Activated CD4-positive, alpha-beta memory T cell treated with anti-CD3 and anti-CD28 coated beads for 36 hours (primary cell): ENCODE data around the gene PDCD1LG2. TPM values are rescaled to one million over a fixed set of nuclear protein-coding genes. Genes with fewer than 3 reads are reported as not detected.
"Not testable (repeated sequence)": the region's sequence is repeated elsewhere in the genome, so short reads cannot be mapped to it uniquely, and the experiment has no call there.

ENCODE experiments used
- CTCF ChIA-PET: fragments of 350-600 bp; sonication (Branson Sonifier 250); formaldehyde crosslinking; loops from one replicate; lab custom pipeline; 2021; ENCODE audit warnings: antibody characterized with exemption, inconsistent platforms; lab: Charles Lee
- POLR2A ChIA-PET: fragments of 350-600 bp; sonication (Branson Sonifier 250); formaldehyde crosslinking; loops from one replicate; lab custom pipeline; 2021; ENCODE audit warnings: antibody characterized with exemption; lab: Charles Lee
- DNase-seq: peaks from one replicate; pipeline ENCODE4 v3.0.0-alpha.2; 2020
- H3K27ac Mint-ChIP-seq: one replicate; pipeline ENCODE4 v1.8.0; 2021; ENCODE audit warnings: mixed read lengths
- H3K27me3 Mint-ChIP-seq: one replicate; pipeline ENCODE4 v1.8.0; 2021; ENCODE audit warnings: mixed read lengths
- H3K36me3 Mint-ChIP-seq: one replicate; pipeline ENCODE4 v1.8.0; 2021; ENCODE audit warnings: mixed read lengths
- H3K4me1 Mint-ChIP-seq: one replicate; pipeline ENCODE4 v1.8.0; 2021; ENCODE audit warnings: low read depth, mixed read lengths
- H3K4me3 Mint-ChIP-seq: one replicate; pipeline ENCODE4 v1.8.0; 2021; ENCODE audit warnings: mild to moderate bottlenecking, mixed read lengths
- H3K9me3 Mint-ChIP-seq: one replicate; pipeline ENCODE4 v1.8.0; 2021; ENCODE audit warnings: mixed read lengths
- intact Hi-C: fragments of 100-400 bp; cut with micrococcal nuclease; formaldehyde crosslinking; loops from one replicate; pipeline ENCODE4 v1.15.1; 2023
- total RNA-seq, 2 experiments: library from RNA; stranded (reverse); gene quantifications; one replicate each; pipeline ENCODE4 v1.2.3, GENCODE V29; 2021

PDCD1LG2 gene
- total RNA-seq, 2 experiments from 2014 or later, result 0.73 to 0.83 TPM

DNA sequence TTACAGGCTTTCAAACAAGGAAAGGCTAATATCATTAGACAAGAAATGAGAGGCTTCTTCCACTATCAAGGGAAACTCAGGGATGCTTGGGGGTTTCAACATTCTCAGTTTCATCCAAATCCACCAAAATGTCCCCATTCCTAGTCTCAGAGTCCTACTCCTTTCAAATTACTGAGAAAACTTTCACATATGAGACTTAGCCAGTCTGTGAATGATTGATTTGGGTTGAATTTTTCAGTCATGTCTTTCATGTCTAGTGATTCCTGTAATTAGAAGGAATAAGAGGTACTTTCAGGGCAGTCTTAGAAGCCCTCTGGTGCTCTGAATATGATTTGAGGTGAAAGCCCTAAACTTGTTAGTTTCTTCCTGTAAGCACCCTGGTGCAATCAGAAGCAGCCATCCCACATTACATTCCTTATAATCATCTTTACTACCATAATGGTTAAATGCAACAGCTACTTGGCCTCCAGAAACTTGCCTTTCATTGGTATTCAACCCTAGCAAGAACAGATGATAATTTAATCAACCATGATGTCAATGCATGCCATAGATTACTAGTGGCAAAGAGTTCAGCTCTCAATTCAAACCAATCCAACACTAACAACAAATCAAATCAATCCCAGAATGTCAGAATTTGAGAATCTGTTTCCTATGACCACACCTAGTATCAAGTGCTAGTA lies 67.8 kb downstream of the PDCD1LG2 start:
- no peak overlapping the region for H3K27ac Mint-ChIP-seq

DNA sequence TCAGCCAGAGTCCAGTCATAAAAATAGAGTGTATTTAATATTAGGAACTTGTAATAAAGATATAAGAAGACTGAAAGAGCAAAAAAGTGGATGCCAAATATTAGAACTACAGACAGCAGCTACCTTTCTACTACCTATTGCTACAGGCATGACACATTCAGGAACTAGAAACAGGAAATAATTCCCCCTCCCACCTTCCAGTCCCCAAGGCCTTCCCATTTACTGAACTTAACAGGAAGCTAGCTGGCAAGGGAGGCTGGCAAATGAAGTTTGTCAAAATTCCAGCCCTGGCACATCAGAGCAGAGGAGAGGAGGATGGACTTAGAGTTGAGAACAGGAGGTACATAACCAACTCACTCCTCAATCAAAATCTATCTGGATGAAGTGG lies 68.4 kb downstream of the PDCD1LG2 start:
- intact Hi-C loops, result loop anchor here (1.0 to 5.0 kb wide), 2 partner anchors 11 to 36 kb away; no protein-coding TSS in a partner anchor
- no peak for DNase-seq
- Mint-ChIP-seq H3K27me3 (no peaks in the 10 kb centered on the region), H3K36me3 (peaks cover 2% of the 10 kb centered on the region), H3K4me1 (peaks cover 47% of the 10 kb centered on the region), H3K27ac (no peak overlapping the region), H3K4me3 (no peak overlapping the region), H3K9me3 (peaks cover 4% of the 10 kb centered on the region)
- ChIA-PET CTCF (interaction anchor here (0.8 kb wide), 1 partner anchor 19 kb away, joined by 3 read pairs; no protein-coding TSS in a partner anchor), POLR2A (interaction anchor here (0.9 to 2.0 kb wide), 2 partner anchors 35 to 120 kb away, joined by 3 to 5 read pairs; no protein-coding TSS in a partner anchor)

More for the DNA sequence above, 67.8 kb downstream of the PDCD1LG2 start:
- ChIA-PET POLR2A (interaction anchor here (0.9 to 2.0 kb wide), 2 partner anchors 34 to 119 kb away, joined by 3 to 5 read pairs; no protein-coding TSS in a partner anchor), CTCF (interaction anchor here (0.8 kb wide), 1 partner anchor 19 kb away, joined by 3 read pairs; no protein-coding TSS in a partner anchor)
- H3K9me3 Mint-ChIP-seq, result peaks cover 4% of the 10 kb centered on the region
- H3K27me3 Mint-ChIP-seq, result no peaks in the 10 kb centered on the region
- peaks cover 42% of the 10 kb centered on the region for H3K4me1 Mint-ChIP-seq
- intact Hi-C loops, result loop anchor here (5.0 kb wide), 1 partner anchor 36 kb away; no protein-coding TSS in a partner anchor
- no peak for DNase-seq
- H3K4me3 Mint-ChIP-seq, result no peak overlapping the region
- H3K36me3 Mint-ChIP-seq, result peaks cover 2% of the 10 kb centered on the region

DNA sequence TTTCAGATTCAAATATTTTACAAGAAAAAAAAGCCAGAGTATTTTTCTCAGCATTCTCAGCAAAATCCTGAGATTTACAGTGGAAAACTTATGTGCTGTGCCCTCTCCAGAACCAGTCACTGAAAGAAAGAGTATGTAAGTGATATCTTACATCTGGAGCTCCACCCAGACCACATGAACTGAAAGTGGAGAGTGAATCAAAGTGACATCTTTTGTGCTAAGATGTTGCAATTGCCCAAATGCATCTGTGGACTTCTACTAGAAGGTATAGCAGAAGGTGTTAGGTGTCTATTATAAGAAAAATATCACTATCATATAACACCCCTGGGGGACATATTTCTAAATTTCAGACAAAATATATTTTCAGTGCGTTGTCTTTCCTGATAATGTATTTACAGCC lies 69.5 kb downstream of the PDCD1LG2 start:
- intact Hi-C loops, result loop anchor here (1.0 to 10.0 kb wide), 4 partner anchors 13 to 835 kb away; partner anchors contain the start of genes AK3 and RLN2

DNA sequence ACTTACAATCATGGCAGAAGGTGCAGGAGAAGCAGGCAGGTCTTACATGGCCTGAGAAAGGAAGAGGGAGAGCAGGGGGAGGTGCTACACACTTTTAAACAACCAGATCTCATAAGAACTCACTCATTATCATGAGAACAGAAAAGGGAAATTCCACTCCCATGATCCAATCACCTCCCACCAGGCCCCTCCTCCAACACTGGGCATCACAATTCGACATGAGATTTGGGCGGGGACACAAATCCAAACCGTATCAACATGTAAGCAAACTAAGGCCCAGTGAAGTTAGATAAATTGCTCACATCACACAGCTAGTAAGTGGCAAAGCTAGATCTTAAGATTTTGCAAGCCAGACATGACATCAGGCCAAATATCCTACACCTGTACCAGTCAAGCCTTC lies 70.3 kb downstream of the PDCD1LG2 start:
- CTCF ChIA-PET, result interaction anchor here (1.1 to 2.3 kb wide), 2 partner anchors 9 to 394 kb away, joined by 3 to 6 read pairs; no protein-coding TSS in a partner anchor
- Mint-ChIP-seq H3K4me3 (no peak overlapping the region), H3K27me3 (no peaks in the 10 kb centered on the region), H3K36me3 (no peaks in the 10 kb centered on the region), H3K27ac (no peak overlapping the region), H3K9me3 (peaks cover 4% of the 10 kb centered on the region), H3K4me1 (peaks cover 51% of the 10 kb centered on the region)
- intact Hi-C loops, result loop anchor here (10.0 kb wide), 2 partner anchors 276 to 836 kb away; partner anchors contain the start of genes AK3 and RLN2
- no peak for DNase-seq
- POLR2A ChIA-PET, result no interaction called here

More for the DNA sequence above, 69.5 kb downstream of the PDCD1LG2 start:
- no peak for DNase-seq
- H3K27me3 Mint-ChIP-seq, result no peaks in the 10 kb centered on the region
- CTCF ChIA-PET, result interaction anchor here (0.6 to 2.3 kb wide), 2 partner anchors 10 to 406 kb away, joined by 3 to 6 read pairs; no protein-coding TSS in a partner anchor
- peaks cover 4% of the 10 kb centered on the region for H3K9me3 Mint-ChIP-seq
- H3K4me1 Mint-ChIP-seq, result peaks cover 47% of the 10 kb centered on the region
- peaks cover 2% of the 10 kb centered on the region for H3K36me3 Mint-ChIP-seq
- no peak overlapping the region for H3K4me3 Mint-ChIP-seq
- H3K27ac Mint-ChIP-seq, result no peak overlapping the region
- POLR2A ChIA-PET, result interaction anchor here (2.0 kb wide), 1 partner anchor 121 kb away, joined by 5 read pairs; no protein-coding TSS in a partner anchor

DNA sequence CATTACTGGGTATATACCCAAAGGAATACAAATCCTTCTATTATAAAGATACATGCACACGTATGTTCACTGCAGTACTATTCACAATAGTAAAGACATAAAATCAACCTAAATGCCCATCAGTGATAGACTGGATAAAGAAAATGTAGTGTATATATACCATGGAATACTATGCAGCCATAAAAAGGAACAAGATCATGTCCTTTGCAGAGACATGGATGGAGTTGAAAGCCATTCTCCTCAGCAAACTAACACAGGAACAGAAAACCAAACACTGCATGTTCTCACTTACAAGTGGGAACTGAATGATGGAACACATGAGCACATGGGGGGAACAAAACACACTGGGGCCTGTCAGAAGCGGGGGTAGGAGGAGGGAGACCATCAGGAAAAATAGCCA lies 71.4 kb downstream of the PDCD1LG2 start:
- POLR2A ChIA-PET, H3K27ac Mint-ChIP-seq, DNase-seq, H3K27me3 Mint-ChIP-seq, H3K9me3 Mint-ChIP-seq, H3K4me3 Mint-ChIP-seq, H3K36me3 Mint-ChIP-seq: not testable (repeated sequence)
- intact Hi-C loops, result loop anchor here (10.0 kb wide), 2 partner anchors 277 to 837 kb away; partner anchors contain the start of genes AK3 and RLN2
- CTCF ChIA-PET, result interaction anchor here (2.3 kb wide), 1 partner anchor 8 kb away, joined by 6 read pairs; no protein-coding TSS in a partner anchor
- H3K4me1 Mint-ChIP-seq, result peaks cover 61% of the 10 kb centered on the region

DNA sequence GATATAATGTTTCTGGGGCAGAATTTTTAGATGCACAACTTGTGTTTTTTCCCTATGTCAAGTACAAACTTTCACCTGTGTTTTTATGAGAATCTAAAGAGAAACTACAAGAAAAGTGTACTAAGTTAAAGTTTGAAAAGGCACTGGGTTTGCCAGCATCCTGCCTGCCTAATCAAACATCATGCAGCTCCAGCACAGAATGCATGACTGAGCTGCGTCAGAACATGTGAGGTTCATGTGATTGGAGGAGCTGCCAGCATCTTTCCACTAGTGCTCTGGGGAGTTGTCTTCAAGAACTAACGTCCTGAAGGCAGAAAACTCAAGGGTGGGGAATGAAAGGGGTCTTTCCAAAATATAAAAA lies 72.5 kb downstream of the PDCD1LG2 start:
- ChIA-PET POLR2A (interaction anchor here (0.8 to 1.9 kb wide), 4 partner anchors 64 to 145 kb away, joined by 3 to 9 read pairs (median 4); partner anchors contain the start of genes CD274 and PLGRKT), CTCF (interaction anchor here (0.9 to 2.2 kb wide), 6 partner anchors 13 to 139 kb away, joined by 3 to 15 read pairs (median 4); partner anchors contain the start of gene CD274)
- H3K36me3 Mint-ChIP-seq, result no peaks in the 10 kb centered on the region
- intact Hi-C loops, result loop anchor here (1.0 to 10.0 kb wide), 3 partner anchors 278 to 838 kb away; partner anchors contain the start of genes AK3 and RLN2
- peaks cover 66% of the 10 kb centered on the region for H3K4me1 Mint-ChIP-seq
- no peak overlapping the region for H3K4me3 Mint-ChIP-seq
- H3K9me3 Mint-ChIP-seq, result peaks cover 4% of the 10 kb centered on the region
- H3K27me3 Mint-ChIP-seq, result no peaks in the 10 kb centered on the region
- peak; percentile 61 for DNase-seq
- H3K27ac Mint-ChIP-seq, result peak overlapping the region; percentile 80

DNA sequence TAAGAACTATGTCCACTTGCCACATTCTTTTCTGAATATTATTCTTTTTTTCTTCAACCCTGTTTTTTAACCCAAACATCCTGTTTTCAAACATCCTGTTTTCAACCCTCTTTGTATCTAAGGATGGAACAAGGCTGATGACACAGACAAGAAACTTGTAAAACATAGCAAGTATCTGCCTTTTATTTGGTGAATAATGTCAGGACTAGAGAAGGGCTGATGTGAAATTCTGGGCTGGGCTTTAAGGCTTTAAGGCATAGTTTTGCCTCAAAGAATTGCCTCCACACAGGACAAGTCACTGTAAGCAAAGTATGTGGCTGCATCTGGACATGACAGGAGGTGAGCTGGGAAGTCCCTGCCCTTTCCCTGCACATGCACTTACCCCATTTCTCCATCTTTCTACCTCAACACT lies 76.1 kb downstream of the PDCD1LG2 start:
- POLR2A ChIA-PET, result interaction anchor here (1.3 to 3.1 kb wide), 5 partner anchors 76 to 149 kb away, joined by 3 to 26 read pairs (median 8); partner anchors contain the start of genes CD274, PDCD1LG2 and PLGRKT

DNA sequence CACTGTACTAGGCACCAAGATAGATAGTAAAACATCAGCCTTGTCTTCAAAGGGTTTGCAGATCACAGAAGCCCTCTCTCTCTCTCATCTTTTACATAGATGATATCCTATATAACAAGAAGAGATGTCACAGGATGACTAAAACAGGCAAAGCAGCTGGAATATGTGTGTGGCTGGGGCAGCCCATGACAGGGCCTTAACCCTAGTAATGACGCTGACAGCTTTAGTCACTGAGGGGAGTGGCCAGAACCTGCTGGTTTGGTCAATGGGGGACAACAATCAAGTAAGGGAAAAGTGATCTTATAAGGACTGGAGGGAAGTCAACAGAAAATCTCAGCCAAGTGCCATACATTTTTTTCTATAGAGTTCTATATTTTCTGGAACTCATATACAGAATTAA lies 76.7 kb downstream of the PDCD1LG2 start:
- H3K4me3 Mint-ChIP-seq, result no peak overlapping the region
- ChIA-PET POLR2A (interaction anchor here (0.7 to 3.1 kb wide), 9 partner anchors 42 to 745 kb away, joined by 3 to 26 read pairs (median 5); partner anchors contain the start of genes CD274, PDCD1LG2, PLGRKT and RIC1), CTCF (interaction anchor here (1.2 to 4.1 kb wide), 9 partner anchors 14 to 401 kb away, joined by 3 to 63 read pairs (median 10); partner anchors contain the start of genes CD274 and INSL6)
- H3K9me3 Mint-ChIP-seq, result no peaks in the 10 kb centered on the region
- H3K36me3 Mint-ChIP-seq, result no peaks in the 10 kb centered on the region
- peak overlapping the region; percentile 95 for H3K27ac Mint-ChIP-seq
- no peaks in the 10 kb centered on the region for H3K27me3 Mint-ChIP-seq
- intact Hi-C loops, result loop anchor here (1.0 to 10.0 kb wide), 7 partner anchors 42 to 842 kb away; partner anchors contain the start of genes AK3, PDCD1LG2, PLGRKT and RIC1
- peak; percentile 85 for DNase-seq
- peaks cover 50% of the 10 kb centered on the region for H3K4me1 Mint-ChIP-seq

More for the DNA sequence above, 76.1 kb downstream of the PDCD1LG2 start:
- Mint-ChIP-seq H3K27me3 (no peaks in the 10 kb centered on the region), H3K4me3 (no peak overlapping the region), H3K4me1 (peaks cover 53% of the 10 kb centered on the region), H3K36me3 (no peaks in the 10 kb centered on the region), H3K27ac (peak overlapping the region; percentile 95), H3K9me3 (peaks cover 4% of the 10 kb centered on the region)
- CTCF ChIA-PET, result interaction anchor here (0.9 to 4.1 kb wide), 10 partner anchors 14 to 401 kb away, joined by 3 to 63 read pairs (median 6); partner anchors contain the start of genes CD274 and INSL6
- intact Hi-C loops, result loop anchor here (1.0 to 10.0 kb wide), 9 partner anchors 28 to 842 kb away; partner anchors contain the start of genes AK3, CD274, RCL1 and RIC1
- peak; percentile 46 for DNase-seq

DNA sequence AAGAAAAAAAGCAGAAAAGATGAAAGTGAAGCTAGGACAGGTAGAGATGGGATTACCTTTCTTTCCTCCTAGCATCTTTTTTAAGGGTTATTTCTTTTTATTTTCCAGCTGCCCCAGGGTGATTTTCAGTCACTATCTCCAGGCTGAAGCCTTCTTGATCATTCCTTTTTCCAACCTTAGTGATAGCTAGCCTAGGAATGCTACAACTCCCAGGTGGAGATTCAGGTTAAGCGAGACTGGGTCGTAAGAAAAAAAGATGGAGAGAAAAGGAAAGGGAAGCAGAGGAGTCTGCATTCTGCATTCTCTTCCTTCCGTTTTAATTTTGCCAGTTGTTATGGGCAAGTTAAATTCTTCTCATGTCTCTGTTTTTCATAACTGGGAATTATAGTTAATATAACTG lies 81.9 kb downstream of the PDCD1LG2 start:
- intact Hi-C loops, result no loop called here
- Mint-ChIP-seq H3K27ac (no peak overlapping the region), H3K9me3 (no peaks in the 10 kb centered on the region)

DNA sequence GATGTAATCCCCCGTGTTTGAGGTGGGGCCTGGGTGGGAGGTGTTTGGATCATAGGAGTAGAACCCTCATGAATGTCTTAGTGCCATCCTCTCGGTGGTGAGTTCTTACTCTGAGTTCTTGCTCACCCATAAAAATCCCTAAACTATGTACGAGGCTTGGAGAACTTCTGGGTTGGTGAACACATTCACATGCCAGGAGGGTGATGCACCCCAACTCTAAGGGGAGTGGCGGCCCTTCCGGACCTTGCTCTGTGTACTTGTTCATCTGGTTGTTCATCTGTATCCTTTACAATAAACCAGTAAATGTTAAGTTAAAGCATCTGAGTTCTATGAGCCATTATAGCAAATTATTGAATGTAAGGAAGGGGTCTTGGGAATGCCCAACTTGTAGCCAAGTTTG lies 82.6 kb downstream of the PDCD1LG2 start:
- Mint-ChIP-seq H3K9me3 (no peaks in the 10 kb centered on the region), H3K36me3 (no peaks in the 10 kb centered on the region), H3K4me3 (no peak overlapping the region), H3K4me1 (peaks cover 25% of the 10 kb centered on the region), H3K27ac (no peak overlapping the region), H3K27me3 (no peaks in the 10 kb centered on the region)
- intact Hi-C loops, result no loop called here
- ChIA-PET POLR2A (no interaction called here), CTCF (interaction anchor here (0.8 kb wide), 1 partner anchor 403 kb away, joined by 3 read pairs; no protein-coding TSS in a partner anchor)
- DNase-seq, result no peak

More for the DNA sequence above, 81.9 kb downstream of the PDCD1LG2 start:
- POLR2A ChIA-PET, result interaction anchor here (0.6 kb wide), 1 partner anchor 415 kb away, joined by 4 read pairs; no protein-coding TSS in a partner anchor
- CTCF ChIA-PET, result interaction anchor here (0.6 to 1.5 kb wide), 4 partner anchors 8 to 406 kb away, joined by 3 to 9 read pairs (median 3); no protein-coding TSS in a partner anchor
- Mint-ChIP-seq H3K4me1 (peaks cover 31% of the 10 kb centered on the region), H3K4me3 (no peak overlapping the region), H3K36me3 (no peaks in the 10 kb centered on the region), H3K27me3 (no peaks in the 10 kb centered on the region)
- no peak for DNase-seq

DNA sequence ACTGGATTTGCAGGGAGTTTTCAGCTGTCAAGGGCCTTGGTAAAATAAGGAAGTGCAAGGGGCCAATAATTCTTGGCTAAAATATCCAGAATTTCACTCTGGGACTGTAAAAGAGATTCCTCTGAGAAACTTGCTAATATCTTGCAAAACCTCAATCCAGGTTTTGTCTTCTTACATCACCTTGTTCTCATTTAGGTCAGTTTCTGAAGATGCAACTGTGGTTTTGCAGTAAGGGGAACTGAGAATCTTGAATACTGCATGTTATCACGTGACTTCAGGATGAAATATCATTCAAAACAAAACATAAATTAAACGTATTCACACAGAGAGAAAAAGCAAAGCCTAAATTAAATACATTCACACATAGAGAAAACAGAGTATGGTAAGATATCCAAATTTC lies 83.6 kb downstream of the PDCD1LG2 start:
- CTCF ChIA-PET, result no interaction called here
- Mint-ChIP-seq H3K9me3 (no peaks in the 10 kb centered on the region), H3K36me3 (no peaks in the 10 kb centered on the region), H3K27ac (no peak overlapping the region), H3K27me3 (no peaks in the 10 kb centered on the region), H3K4me1 (peaks cover 23% of the 10 kb centered on the region), H3K4me3 (no peak overlapping the region)
- intact Hi-C loops, result no loop called here
- DNase-seq, result no peak
- POLR2A ChIA-PET, result no interaction called here
